NCI-H1105 (cell line): ENCODE measurements around the gene DACT2.

Experiments
- DNase-seq: peaks from one replicate; lab custom pipeline; 2025; lab: John Stamatoyannopoulos, UW

Gene DACT2

GRCh38 chr6:168352096-168352495, 32.5 kb upstream of the DACT2 start:
- no peak for DNase-seq

DNA sequence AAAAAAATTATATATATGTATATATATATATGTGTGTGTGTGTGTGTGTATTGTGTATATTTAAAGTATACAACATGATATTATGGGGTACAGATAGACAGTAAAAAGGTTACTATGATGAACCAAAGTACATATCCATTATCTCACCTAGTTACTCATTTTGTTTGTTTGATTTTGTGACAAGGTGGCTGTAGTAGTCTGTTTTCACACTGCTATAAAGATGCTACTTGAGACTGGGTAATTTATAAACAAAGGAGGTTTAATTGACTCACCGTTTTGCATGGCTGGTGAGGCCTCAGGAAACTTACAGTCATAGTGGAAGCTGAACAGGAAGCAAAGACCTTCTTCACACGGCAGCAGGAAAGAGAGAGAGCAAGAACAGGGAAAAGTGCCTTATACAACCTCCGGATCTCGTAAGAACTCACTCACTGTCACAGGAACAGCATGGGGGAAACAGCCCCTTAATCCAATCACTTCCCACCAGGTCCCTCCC, 30.2 kb upstream of the DACT2 start:
- no peak for DNase-seq

DNA sequence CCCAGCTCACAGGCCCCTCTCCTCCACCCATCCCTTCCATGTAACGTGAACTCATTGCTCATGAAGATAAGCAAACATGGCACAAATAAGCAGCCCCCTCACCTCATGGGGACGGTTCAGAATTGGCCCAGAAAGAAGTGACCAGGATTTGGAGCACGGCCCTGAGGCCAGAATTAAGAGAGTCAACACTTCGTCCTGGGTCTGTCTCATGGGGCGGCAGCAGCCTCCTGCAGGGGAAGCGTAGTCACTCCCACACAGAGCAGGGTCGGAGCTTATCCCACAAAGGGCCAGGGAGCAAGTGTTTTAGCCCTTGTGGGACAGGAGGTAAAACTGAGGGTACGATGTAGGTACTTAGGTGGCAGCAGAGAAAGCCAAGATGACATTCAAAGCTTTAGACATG, 28.6 kb upstream of the DACT2 start:
- no peak for DNase-seq

- no peak for DNase-seq
Measured at GRCh38 chr6:168347615-168348014, 28.0 kb upstream of the DACT2 start.

DNA sequence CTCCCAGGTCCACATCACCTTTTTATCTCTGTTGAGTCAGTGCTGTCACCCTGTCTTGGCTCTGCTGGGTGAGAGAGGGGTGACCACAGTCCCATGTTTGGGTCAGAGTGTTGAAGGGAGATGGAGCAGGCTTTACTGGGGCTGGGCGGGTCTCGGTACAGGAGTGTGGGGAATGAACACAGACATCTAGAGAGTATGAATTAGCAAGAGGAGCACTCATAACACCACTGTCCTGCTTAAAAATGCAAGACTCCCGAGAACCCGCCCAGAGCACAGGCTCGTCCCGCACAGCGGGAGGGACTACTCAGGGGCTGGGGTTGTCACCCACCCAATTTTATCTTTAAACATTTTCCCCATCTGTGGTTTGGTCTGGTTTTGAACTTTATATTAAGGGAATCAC, 27.5 kb upstream of the DACT2 start:
- DNase-seq: no peak

DNA sequence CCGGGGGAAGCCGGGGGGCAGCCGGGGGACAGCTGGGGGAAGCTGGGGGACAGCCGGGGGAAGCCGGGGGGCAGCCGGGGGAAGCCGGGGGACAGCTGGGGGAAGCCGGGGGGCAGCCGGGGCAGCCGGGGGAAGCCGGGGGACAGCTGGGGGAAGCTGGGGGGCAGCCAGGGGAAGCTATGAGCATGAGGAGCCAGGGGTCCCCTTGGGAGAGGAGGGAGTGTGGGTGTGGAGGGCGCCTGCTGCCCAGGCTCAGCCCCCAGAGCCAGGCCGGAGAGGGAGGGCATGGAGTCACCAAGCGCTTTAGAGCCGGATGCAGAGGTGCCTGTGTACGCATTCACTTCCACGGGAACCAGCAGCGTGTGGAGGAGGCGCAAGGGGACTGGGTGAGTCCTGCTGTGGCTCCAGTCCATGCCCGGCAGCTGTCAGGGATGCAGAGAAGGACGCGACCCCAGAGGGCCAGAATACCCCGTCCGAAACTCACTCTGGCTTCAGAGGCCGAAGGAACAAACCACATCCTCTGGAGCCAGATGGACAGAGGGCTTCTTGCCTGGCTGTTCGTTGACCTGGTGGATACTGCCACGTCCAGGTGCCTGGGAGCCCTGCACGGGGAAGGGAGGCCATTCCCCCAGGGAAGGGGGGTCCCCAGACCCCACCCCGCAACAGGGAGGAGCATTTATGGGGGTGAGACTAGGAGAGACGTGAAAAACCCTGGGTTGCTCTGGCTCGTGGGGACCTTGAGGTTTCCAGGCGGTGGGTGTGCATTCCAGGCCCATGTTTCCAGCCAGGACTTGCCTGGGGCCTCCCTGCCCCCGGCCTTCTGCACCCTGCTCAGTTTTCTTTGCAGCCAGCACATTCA, 26.5 kb upstream of the DACT2 start:
- DNase-seq: no peak

- no peak for DNase-seq
Measured at GRCh38 chr6:168345266-168345665, 25.7 kb upstream of the DACT2 start.

- no peak for DNase-seq
Measured at GRCh38 chr6:168344338-168344737, 24.8 kb upstream of the DACT2 start.

DNA sequence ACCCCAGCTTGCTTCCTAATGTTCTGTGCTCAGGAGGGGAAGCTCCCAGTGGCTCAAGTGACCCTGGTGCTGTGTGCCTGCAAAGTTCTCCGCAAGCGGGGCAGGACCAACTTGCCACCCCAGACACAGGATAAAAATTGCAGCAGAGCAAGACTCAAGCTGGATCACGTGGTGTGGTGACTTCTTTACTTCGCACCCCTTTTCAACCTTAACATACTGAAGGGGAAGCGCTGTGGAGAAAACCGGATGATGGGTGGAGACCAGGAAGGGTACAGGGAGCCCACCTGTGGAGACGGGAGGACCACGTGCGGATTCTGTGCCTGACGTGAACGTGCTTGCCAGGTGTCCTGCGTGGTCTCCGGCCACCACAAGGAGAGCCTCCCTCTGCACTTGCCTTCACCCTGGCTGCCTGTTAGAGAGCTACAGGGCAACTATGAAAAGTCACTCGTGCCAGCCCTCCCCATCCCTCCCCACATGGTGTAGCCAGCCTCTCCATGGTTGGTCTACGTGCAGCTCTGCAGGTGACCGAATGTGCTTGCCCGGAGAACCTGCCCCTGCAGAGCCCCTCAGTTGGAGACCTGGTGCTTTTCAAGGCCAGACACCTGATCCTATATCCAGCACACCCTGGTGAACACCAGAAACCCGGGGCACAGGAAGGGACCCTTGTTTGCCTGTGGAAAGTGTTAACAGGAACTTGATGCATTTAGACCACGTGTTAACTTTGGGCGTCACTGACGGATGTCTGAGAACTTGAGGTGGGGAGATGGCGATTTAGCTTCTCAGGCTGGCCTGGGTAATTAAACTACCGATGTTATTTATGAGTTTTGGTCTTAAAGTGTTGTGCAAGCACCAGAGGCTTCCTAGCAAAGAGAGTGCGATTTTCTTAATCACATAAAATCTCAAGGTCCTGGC, 23.9 kb upstream of the DACT2 start:
- DNase-seq: no peak

DNA sequence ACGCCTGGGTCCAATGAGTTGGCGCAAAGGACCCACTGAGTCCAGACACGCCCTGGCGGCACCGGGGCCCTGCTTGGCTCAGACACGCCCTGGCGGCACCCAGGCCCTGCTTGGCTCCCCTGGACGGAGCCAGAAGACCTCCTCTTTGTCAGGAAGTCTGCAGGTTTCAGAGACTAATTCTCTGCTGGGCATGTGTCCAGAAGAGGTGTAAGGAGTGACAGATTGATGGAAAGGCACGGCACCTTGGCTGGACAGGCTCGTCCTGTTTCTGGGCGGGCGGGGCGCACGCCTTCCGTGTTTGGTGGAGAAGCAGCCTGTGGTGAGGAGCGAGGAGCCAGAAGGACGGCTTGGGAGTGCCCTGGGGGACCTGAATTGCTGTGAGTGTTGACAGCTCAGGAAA, 23.1 kb upstream of the DACT2 start:
- no peak for DNase-seq

GRCh38 chr6:168341280-168341900, 21.8 kb upstream of the DACT2 start:
- no peak for DNase-seq

DNA sequence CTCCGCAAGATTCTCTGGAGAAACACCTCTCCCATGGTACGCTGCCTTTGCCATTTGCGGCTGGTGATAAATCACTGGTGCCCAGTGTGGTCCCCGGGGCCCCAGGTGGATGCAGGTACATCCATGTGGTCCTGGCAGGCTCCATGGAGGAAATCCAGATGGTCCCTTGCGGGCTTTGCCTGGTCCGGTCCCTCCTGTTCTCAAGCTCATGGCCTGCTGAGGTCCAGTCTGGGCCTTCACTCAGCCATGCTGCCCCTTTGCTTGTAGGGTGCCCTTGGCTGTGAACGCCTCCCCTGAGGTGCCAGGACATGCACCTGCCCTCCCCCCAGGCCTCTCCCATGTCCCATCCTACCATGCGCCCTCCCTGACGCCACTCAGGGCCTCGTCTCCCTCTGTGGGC, 21.2 kb upstream of the DACT2 start:
- DNase-seq: no peak

- DNase-seq: no peak
Measured at GRCh38 chr6:168338777-168339176, 19.2 kb upstream of the DACT2 start.

- no peak for DNase-seq
Measured at GRCh38 chr6:168336967-168337366, 17.4 kb upstream of the DACT2 start.

DNA sequence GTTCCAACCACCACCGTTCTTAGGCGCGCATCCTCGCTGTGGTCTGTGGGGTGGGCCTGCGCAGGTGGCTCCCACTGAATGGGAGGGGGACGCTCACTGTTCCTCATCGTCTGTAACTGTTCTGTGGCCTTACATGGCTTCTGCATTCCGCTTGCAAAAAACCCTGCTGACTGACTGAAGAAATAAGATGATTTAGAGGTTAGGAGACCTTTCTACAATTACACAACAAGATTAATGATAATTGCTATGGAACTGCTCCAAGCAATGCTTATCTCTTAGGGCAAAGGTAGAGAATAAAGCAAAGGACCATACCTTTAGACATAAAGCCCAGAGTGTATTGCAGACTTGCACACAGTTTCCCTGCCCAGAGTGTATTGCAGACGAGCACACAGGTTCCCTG, 14.4 kb upstream of the DACT2 start:
- DNase-seq: no peak

GRCh38 chr6:168333491-168333890, 13.9 kb upstream of the DACT2 start:
- DNase-seq: no peak

GRCh38 chr6:168333039-168333438, 13.5 kb upstream of the DACT2 start:
- no peak for DNase-seq

DNA sequence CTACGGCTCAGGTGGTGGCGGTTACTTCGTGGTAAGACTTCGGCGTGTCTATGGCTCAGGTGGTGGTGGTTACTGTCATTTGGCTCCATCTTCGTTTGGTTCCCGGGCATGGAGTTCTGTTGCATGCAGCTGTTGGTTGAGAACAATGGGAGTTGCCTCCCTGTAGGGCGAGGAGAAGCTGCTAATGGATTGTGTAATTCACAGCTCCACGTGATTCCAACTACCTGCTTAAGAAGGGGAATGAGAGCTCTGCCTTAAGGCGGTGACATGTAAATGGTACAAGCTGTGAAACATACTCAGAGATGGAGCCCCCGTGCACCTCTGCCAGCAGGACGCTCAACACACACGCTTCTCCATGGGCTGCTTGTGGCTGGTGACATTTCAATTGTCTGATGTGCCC, 12.4 kb upstream of the DACT2 start:
- no peak for DNase-seq

DNA sequence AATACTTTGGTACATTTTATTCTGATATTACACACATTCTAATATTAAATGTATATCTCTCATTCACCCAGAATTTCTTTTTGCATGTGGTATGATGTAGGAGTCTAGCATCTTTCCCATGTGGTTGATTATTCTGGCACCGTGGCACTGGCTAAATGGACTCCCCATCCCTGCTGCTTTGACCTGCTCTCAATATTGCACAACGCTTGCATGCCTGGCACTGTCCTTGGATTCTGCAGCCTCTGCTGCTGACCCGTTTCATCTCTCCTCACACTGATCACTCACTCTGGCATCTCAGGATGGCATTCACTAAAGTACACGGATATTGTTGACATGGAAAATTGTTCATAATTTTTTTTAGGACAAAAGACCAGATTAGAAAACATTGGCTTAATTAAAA, 11.5 kb upstream of the DACT2 start:
- DNase-seq: no peak

DNA sequence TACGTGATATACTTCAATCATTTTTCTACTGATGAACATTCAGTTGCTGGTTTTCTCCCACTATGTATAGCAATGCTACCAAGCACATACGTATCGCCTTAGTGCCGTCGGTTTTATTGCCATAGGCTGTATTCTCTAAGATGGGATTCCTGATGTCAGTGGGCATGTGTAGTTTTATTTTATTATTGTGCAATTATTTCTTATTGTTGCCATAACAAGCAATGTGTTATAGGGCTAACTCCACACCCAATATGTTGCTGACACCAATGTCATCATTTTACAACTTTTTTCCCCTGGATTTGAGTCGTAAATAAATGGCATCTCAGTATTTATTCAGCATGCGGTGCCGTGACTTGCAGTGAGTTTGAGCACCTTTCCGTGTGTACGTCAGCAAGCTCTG, 10.8 kb upstream of the DACT2 start:
- DNase-seq: no peak

DNA sequence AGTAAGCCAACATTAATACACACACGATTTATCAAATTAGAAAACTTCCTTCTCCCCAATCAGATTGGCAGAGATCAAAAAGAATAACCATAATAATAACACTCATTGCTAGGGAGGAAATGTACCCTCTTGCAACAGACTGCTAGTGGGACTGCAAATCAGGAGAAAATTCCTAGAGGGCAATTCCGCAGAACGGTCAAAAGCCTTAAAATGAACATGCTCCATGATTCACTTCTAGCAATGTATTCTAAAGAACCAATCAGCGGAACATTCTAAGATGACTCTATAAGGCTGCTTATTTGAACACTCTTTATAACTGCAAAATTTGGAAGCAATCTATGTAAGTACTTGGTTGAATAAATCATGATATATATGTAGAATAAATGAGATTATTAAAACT, 8.5 kb upstream of the DACT2 start:
- DNase-seq: no peak
